Measurements from ENCODE around the gene SMIM1.

Gene SMIM1

GRCh38 chr1:3762151-3762872 is 10.2 kb upstream of the SMIM1 start:
- TF ChIP-seq, protein P1, sequence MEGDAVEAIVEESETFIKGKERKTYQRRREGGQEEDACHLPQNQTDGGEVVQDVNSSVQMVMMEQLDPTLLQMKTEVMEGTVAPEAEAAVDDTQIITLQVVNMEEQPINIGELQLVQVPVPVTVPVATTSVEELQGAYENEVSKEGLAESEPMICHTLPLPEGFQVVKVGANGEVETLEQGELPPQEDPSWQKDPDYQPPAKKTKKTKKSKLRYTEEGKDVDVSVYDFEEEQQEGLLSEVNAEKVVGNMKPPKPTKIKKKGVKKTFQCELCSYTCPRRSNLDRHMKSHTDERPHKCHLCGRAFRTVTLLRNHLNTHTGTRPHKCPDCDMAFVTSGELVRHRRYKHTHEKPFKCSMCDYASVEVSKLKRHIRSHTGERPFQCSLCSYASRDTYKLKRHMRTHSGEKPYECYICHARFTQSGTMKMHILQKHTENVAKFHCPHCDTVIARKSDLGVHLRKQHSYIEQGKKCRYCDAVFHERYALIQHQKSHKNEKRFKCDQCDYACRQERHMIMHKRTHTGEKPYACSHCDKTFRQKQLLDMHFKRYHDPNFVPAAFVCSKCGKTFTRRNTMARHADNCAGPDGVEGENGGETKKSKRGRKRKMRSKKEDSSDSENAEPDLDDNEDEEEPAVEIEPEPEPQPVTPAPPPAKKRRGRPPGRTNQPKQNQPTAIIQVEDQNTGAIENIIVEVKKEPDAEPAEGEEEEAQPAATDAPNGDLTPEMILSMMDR (IDR thresholded peaks at IDR 0.05; ENCODE audit: extremely low read depth, missing control alignments): no peak
- DNase-seq (ENCODE audit: low spot score): no peak

GRCh38 chr1:3762873-3763228 is 9.7 kb upstream of the SMIM1 start:
- DNase-seq (ENCODE audit: low spot score): no peak
- TF ChIP-seq, protein P1 (IDR thresholded peaks at IDR 0.05; ENCODE audit: extremely low read depth, missing control alignments): no peak

GRCh38 chr1:3763351-3764125 is 9.0 kb upstream of the SMIM1 start:
- TF ChIP-seq, protein P1 (IDR thresholded peaks at IDR 0.05; ENCODE audit: extremely low read depth, missing control alignments): no peak
- DNase-seq (ENCODE audit: low spot score): no peak

GRCh38 chr1:3767328-3767925 is 5.1 kb upstream of the SMIM1 start:
- no peak for DNase-seq (ENCODE audit: low spot score)
- TF ChIP-seq, protein P1 (IDR thresholded peaks at IDR 0.05; ENCODE audit: extremely low read depth, missing control alignments): no peak

DNA sequence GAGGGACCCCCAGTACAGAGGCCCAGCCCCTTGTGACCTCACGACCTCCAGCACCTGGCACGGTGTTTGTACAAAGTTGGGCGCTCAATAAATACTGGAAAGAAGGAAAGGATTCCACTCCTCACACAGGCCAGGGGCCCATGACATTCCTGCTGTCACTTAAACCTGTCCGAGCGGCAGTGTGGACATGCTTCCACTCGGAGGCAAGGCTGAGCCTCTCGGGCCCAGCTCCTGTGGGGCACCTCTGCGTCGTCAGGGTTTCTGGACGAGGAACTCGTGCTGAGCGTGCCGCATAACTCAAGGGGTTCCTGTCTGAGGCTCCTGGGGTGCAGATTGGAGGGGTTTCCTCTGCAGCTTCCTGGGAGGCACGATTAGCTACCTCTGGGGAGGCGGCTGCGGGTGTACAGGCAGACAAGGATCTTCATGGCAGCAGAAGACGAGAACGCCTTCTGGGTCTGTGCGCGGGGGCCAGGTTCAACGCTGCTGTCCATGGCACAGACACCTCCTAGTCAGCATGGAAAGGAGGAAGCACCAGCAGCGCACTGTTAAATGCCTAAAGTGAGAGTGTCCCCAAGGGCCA is 3.6 kb upstream of the SMIM1 start:
- TF ChIP-seq, protein P1 (IDR thresholded peaks at IDR 0.05; ENCODE audit: extremely low read depth, missing control alignments): no peak
- no peak for DNase-seq (ENCODE audit: low spot score)

DNA sequence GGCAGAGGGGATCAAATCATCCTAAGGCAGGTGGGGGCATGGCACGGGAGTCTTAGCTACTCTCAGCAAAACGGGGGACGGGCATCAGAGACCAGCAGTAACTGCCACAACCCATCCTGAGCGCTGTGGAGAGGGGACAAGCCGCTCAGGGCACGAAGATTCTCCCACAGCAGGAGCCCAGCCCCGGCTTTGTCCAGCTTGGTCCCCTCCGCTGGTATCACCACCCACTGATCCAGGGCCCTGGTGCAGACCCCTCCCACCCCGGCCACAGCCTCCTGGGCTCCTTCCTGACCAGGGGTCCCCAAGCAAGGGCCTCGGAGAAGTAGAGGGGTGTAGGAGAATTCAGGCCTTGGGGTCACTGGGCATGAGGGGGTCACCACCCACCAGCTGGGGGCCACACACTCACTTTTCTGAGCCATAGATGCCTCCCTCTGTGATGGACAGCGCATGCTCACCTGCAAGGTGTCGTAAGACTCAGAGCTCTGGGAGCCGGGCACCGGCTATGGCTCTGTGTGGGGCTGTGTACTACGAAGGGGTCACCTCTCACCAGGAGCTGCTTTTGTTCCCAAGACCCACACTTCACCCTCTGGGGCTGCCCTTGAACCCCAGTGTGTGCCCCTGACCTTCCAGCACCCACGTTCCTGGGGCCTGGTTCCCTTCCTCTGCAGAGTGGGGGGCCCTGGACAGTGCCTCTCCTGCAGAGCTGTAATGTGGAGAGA is 2.3 kb upstream of the SMIM1 start:
- TF ChIP-seq, protein P1 (IDR thresholded peaks at IDR 0.05; ENCODE audit: extremely low read depth, missing control alignments): no peak
- DNase-seq (ENCODE audit: low spot score): no peak

All from GM20000 (cell line).